Stomach (tissue), 4 donors: ENCODE results near the gene CNDP1.

ENCODE experiments used
- EP300 ChIP-seq: sonication (generic); formaldehyde crosslinking; IDR thresholded peaks from one replicate; pipeline ENCODE4 v1.6.1; 2017; ENCODE audit warnings: antibody characterized with exemption
- POLR2A ChIP-seq, 4 donors: fragments of 450-650 bp; IDR thresholded peaks; one replicate each; pipeline ENCODE4 v1.6.1; 2016; ENCODE audit warnings: antibody characterized with exemption in 4 of 4, control low read depth in 2 of 4, mild to moderate bottlenecking in 1 of 4, moderate library complexity in 1 of 4
- POLR2AphosphoS5 ChIP-seq, 3 donors: sonication (generic); formaldehyde crosslinking; IDR thresholded peaks; one replicate each; pipeline ENCODE4 v1.6.1; 2016; ENCODE audit warnings: antibody characterized with exemption in 3 of 3
- TF ChIP-seq, protein P1 (sequence below), 7 experiments: fragments of 450-650 bp in 4 of 7; fragments of 200-600 bp in 3 of 7; sonication (generic) in 3 of 7; IDR thresholded peaks; one replicate each; pipeline ENCODE4 v1.5.1; 2016 to 2019; ENCODE audit warnings: antibody characterized with exemption in 7 of 7, control low read depth in 2 of 7, mild to moderate bottlenecking in 1 of 7

DNA sequence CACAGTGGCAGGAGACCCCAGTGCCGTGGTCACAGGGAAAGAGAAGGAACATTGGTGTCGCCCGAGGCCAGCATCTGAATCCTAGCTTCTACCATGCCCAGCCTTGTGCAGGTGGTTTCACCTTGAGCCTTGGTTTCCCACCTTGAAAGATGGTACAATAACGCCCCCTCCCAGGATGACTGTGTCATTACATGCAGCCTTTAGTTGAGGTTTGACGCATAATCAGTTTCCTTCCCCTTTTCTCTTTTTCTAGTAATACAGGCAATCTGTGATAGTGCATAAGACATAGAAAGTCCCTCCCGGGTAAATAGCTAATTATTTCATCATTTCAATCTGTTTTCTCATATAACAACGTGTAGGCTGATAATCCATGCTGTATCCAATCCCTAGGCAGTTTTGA lies 33.5 kb downstream of the CNDP1 start:
- TF ChIP-seq POLR2A (IDR thresholded peaks at IDR 0.05) = no peak
- TF ChIP-seq, protein P1, sequence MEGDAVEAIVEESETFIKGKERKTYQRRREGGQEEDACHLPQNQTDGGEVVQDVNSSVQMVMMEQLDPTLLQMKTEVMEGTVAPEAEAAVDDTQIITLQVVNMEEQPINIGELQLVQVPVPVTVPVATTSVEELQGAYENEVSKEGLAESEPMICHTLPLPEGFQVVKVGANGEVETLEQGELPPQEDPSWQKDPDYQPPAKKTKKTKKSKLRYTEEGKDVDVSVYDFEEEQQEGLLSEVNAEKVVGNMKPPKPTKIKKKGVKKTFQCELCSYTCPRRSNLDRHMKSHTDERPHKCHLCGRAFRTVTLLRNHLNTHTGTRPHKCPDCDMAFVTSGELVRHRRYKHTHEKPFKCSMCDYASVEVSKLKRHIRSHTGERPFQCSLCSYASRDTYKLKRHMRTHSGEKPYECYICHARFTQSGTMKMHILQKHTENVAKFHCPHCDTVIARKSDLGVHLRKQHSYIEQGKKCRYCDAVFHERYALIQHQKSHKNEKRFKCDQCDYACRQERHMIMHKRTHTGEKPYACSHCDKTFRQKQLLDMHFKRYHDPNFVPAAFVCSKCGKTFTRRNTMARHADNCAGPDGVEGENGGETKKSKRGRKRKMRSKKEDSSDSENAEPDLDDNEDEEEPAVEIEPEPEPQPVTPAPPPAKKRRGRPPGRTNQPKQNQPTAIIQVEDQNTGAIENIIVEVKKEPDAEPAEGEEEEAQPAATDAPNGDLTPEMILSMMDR (IDR thresholded peaks at IDR 0.05) = no peak
- no peak for TF ChIP-seq POLR2AphosphoS5 (IDR thresholded peaks at IDR 0.05)
- no peak for TF ChIP-seq EP300
